HG03064 (cell line): ENCODE data around the gene JPH3.
"Not testable (repeated sequence)": the region's sequence is repeated elsewhere in the genome, so short reads cannot be mapped to it uniquely, and the experiment has no call there.

ENCODE experiments used
- ATAC-seq: cut with Tn5 transposase; IDR thresholded peaks from one replicate; pipeline ENCODE4 v1.9.1; 2021; ENCODE audit warnings: low read depth; ENCODE audit not compliant: unreplicated experiment

The JPH3 gene

GRCh38 chr16:87572959-87573358 is 29.3 kb upstream of the JPH3 start:
- ATAC-seq: no peak

DNA sequence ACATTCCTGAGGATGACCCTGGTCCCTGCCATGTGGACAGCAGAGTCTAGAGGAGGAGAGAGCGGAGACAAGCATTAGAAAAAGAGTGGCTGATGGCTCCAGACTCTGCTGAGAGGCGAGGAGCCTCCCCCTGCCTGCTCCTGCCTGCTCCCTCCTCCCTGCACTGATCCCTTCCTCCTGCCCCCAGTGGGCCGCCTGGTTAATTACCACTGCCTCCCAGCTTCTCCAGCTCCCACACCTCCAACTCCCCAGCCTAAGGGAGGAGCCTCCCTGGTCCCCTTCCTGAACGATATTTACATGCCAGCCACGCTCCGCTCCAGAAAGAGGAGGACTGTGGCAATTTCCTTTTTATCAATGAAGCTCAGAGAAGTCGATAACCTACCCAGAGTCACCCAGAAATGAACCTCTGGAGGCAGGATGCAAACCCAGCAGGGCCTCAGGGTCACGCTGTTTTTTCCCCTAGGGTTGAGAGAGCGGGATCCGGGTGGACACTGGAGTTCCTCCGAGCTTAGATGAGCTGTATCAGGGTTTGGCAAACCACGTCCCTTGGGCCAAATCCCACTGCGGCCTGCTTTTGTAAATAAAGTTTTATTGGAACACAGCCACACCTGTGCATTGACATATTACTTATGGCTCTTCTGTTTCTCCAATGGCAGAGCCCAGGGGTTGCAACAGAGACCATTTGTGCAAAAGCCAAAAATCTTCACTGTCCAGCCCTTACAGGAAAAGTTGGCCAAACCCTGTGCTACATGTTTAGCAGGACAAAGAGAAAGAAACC is 27.1 kb upstream of the JPH3 start:
- no peak for ATAC-seq

DNA sequence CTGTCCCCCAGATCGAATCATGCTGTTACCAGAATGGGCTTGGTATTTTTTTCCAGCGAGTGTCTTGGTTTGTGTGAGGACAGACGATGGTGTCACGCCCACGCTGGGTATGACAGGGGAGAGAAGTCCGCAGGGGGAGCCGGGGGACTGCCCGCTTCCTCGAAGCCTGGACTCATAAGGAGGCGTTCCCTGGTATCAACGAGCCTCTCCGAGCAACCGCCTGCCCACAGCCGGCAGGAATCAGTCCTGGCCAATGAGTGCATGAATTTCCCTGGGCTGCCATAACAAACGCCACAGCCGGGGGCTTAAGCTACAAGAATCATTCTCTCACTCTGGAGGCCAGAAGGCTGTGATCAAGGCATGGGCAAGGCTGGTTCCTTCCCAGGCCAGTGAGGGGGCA is 26.1 kb upstream of the JPH3 start:
- ATAC-seq: no peak

DNA sequence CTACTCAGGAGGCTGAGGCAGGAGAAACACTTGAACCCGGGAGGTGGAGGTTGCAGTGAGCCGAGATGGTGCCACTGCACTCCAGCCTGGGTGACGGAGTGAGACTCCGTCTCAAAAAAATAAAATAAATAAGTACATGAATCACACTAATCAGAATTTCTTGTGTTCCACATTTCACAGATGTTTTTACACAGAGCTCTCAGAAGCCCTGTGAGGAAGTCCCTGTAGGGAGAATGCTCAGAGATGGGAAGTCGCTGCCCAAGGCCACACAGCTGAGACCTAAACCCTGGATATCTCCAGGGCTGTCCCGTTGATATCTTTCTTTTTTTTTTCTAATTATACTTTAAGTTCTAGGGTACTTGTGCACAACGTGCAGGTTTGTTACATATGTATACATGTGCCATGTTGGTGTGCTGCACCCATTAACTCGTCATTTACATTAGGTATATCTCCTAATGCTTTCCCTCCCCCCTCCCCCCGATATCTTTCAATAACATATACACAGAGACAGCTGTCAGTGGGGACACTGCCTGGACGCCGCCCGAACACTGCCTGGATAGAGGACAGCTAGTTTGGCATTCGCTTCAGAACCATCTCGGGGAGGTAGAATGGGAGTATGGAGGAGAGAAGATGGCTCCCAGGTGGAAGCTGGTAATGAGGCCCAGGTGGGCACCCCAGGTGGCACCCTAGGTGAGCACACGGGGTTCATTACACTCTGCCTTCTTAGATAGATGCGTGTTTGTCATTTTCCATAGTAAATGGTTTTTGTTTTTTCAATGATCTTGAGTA is 24.0 kb upstream of the JPH3 start:
- ATAC-seq: not testable (repeated sequence)

DNA sequence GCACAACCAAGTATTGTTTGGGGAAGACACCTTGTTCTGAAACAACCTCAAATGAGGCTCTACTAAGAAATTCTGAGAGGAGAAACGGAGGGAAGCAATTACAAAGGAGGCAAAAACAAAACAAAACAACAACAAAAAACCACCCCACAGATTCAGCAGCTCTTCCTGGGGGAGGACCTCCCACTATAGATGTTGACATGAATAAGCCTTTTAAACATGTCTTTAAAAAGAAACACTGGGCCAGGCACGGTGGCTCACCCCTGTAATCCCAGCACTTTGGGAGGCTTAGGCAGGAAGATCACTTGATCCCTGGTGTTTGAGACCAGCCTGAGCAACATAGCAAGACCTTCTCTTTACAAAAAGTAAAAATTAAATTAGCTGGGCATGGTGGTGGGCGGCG is 22.6 kb upstream of the JPH3 start:
- ATAC-seq: no peak

GRCh38 chr16:87580855-87581261 is 21.4 kb upstream of the JPH3 start:
- no peak for ATAC-seq

GRCh38 chr16:87581857-87582215 is 20.5 kb upstream of the JPH3 start:
- ATAC-seq: no peak

DNA sequence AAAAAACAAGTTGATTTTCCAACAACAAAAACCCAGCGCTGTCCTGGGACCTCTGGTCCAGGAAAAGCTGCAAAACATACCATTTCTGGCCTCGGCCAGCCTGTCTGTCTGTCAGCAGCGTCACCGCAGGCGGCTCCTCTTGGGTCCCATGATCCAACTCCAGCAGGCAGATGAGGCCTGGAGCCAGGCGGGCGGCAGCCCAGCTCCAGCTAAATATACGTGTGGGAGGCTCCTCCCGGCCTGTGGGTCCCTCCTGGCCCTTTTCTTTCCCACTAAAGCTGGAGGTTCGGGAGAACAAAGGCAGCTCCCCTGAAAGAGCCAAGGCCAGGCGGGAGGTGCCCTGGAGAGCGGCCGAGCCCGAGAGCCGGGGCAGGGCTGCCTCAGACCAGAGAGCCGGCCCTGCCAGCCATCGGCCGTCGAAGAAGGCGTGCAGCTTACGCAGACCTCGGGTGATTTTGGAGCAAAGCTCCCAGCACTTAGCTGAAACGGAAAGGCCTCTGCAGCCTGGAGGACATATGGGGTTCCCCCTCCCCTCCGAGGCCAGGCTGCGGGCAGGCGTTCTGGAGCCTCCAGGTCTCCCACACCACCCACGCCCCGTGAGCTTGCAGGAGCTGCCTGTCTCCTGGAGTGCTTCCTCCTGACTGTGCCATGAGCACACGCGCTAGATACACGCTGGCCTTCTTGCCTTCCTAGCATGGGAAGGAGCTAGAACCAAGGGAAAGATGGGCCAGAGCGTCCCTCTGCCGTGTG is 19.9 kb upstream of the JPH3 start:
- ATAC-seq: no peak

DNA sequence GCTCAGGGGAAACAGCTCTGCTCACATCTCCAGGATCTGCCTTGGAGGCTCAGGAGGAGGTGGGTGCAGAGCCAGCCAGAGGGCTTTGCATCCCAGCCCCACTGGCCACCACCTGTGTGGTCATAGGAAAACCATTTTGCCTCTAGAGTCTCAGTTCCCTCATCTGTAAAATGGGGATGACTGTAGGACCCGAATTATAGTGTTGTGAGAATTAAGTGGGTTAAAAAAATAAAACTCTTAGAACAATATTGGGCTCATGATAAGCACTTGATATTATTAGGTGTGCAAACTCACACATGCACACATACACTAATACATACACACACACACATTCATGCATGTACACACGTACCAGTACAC is 19.4 kb upstream of the JPH3 start:
- no peak for ATAC-seq

DNA sequence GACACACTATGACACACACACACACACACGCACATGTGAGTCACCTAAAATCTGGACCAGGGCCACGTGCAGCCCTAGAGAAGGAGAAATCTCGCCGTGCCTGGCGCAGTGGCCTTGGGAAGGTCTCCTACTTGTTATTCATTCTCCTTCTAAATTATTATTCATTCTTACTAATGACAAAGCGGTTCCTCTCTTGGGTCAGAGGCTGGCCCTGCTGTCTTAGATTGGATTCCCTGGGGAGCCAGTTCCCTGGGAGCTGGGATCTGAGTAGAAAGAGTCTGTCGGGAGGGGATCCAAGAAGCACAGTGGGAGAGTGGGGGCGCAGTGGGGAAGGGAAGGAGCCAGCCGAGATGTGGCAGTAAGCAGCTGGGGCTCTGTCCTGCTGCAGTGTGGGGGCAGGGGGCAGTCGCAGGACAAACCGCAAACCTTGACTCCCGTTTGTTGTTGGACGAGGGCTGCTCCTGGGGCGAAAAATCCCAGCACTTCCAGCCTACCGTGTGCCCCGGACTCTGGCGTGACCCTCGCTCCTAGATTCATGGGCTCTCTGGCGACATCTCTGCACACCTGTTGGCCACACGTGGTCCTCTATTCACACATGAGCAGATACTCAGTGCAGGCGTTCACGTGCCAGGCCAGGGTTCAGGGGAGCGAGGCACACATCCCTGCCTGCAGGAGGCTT is 18.7 kb upstream of the JPH3 start:
- ATAC-seq: no peak

DNA sequence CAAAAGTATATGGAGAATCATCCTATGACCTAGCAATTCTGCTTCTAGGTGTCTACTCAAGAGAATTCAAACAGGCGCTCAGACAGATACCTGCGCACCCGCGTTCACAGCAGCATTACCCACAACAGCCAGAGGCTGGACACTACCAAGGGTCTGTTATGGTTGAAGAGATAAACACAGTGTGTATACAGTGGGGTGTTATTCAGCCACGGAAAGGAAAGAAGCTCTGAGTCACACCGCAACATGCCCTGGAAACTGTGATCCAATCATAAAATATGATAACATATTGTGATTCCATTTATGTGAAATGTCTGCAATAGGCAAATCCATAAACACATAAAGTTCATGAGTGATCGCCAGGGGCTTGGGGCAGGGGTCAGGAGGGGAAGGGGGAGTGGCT is 18.0 kb upstream of the JPH3 start:
- ATAC-seq: no peak

DNA sequence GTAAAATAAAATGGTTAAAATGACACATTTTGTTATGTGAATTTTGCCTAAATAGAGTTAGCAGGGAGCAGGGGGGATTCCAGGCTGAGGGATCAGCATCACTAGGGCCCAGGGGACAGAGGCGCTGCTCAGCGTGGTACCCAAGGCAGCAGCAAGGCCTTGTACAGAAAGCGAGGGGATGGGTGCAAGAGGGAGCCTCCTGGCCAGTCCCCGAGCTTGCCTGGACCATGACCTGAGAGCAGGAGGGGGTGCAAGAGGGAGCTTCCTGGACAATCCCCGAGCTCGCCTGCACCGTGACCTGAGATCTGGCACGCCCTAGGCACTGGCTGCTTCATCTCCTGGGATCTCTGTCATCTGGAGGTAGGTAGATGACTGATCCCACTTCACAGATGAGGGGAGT is 17.3 kb upstream of the JPH3 start:
- ATAC-seq: no peak

- no peak for ATAC-seq
Observed at GRCh38 chr16:87585442-87586200, 16.7 kb upstream of the JPH3 start.

- ATAC-seq: no peak
Observed at GRCh38 chr16:87586201-87586782, 16.0 kb upstream of the JPH3 start.

- ATAC-seq: no peak
Observed at GRCh38 chr16:87587636-87588035, 14.7 kb upstream of the JPH3 start.

DNA sequence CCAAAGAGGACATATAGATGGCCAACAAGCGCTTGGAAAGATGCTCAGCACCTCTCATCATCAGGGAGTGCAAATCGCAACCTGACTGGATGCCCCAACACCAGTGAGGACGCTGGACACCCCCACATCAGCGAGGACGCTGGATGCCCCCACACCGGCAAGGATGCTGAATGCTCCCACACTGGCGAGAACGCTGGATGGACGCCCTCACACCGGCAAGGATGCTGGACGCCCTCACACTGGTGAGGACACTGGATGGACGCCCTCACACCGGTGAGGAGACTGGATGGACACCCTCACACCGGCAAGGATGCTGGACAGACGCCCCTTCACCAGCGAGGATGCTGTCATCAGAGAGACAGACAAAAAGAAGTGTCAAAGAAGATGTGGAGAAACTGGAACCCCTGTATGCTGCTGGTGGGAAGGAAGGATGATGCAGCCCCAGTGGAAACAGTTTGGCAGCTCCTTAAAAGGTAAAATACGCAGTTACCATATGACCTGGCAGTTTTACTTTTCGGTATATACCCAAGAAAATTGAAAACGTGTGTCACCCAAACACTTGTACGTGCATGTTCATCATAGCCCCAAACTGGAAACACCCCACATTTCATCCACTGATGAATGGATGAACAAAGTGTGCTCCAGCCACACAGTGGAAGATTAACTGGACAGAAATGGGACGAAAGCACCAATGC is 10.1 kb upstream of the JPH3 start:
- ATAC-seq: no peak

- ATAC-seq: no peak
Observed at GRCh38 chr16:87593710-87594258, 8.5 kb upstream of the JPH3 start.

DNA sequence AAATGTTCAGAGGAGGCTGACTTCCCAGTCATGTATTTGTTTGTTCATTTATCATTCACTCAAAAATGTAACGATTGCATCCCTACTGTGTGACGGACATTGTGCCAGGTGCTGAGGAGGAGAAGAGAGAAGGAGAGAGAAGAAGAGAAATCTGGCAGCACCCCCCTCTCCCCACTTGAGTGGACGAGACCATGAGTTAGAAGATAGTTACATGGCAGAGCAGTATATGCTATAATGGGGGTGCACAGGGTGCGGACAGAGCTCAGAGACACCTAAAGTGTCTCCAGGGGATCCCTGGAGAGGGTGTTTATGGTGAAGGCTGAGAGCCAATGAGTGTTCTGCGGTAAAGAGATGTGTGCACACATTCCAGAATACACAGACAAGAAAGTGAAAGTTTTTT is 6.6 kb upstream of the JPH3 start:
- ATAC-seq: no peak

DNA sequence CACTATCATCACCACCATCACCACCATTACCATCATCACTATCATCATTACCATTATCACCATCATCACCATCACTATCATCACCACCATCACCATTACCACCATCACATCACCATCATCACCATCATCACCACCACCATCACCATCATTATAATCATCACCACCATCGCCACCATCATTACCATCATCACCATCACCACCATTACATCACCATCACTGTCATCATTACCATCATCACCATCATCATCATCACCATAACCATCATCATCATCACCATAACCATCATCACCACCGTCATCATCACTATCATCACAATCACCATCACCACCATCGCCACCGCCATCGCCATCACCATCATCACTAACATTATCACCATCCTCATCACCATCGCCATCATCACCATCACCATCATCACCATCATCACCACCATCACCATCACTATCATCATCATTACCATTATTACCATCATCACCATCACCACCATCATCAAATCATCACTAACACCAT is 4.9 kb upstream of the JPH3 start:
- ATAC-seq: no peak
